HCT116 (cell line): ENCODE results near the gene VPS35. TPM values are rescaled to one million over a fixed set of nuclear protein-coding genes. Genes with fewer than 3 reads are reported as not detected.

ENCODE experiments used
- ATAC-seq: fragments of 200-7000 bp; cut with Tn5 transposase; 2 replicates; pipeline ENCODE4 v1.9.1; 2020; ENCODE audit warnings: mild to moderate bottlenecking, moderate library complexity
- BruUV-seq: library from RNA; stranded (reverse); fragments of 400-500 nt; replicated peaks from 2 replicates; lab custom pipeline; 2021; lab: Mats Ljungman, UMichigan
- CTCF ChIA-PET: fragments of 300-600 bp; sonication (Branson Sonifier 250); formaldehyde crosslinking; loops from one replicate; lab custom pipeline; 2021; ENCODE audit warnings: antibody characterized with exemption; lab: Charles Lee
- POLR2A ChIA-PET: fragments of 300-600, 350-600 bp; sonication (Branson Sonifier 250); formaldehyde crosslinking; loops from one replicate; lab custom pipeline; 2021; ENCODE audit warnings: antibody characterized with exemption; lab: Charles Lee
- RAD21 ChIA-PET, 2 experiments: fragments of 300-600 bp; sonication (Branson Sonifier 250); formaldehyde crosslinking; loops; one replicate each; lab custom pipeline; 2023; ENCODE audit warnings: low total read pairs in 2 of 2; ENCODE audit not compliant: uncharacterized antibody in 2 of 2, unreplicated experiment in 2 of 2, low non-redundant PET in 1 of 2; lab: Charles Lee
- DNase-seq: peaks from one replicate; pipeline ENCODE4 v3.0.0-alpha.2; 2010; ENCODE audit warnings: low read depth, low spot score
- H2AFZ ChIP-seq: fragments of 200-600 bp; shearing (Covaris generic), sonication (generic); 2 replicates; pipeline ENCODE4 v1.6.1; 2017; ENCODE audit warnings: low read depth, mixed run types, mixed read lengths, antibody characterized with exemption, low read length; ENCODE audit not compliant: poor library complexity, severe bottlenecking
- H3K27ac ChIP-seq: 2 replicates; pipeline ENCODE4 v1.5.1; 2012; ENCODE audit warnings: low read depth, low read length
- H3K27me3 ChIP-seq: fragments of 200-600 bp; sonication (generic); 2 replicates; pipeline ENCODE4 v1.6.1; 2016; ENCODE audit warnings: mixed run types, low read length, mixed read lengths; ENCODE audit not compliant: insufficient read depth
- H3K36me3 ChIP-seq, 2 experiments: fragments of 200-500 bp in 1 of 2; fragments of 200-600 bp in 1 of 2; sonication (Bioruptor generic) in 1 of 2; sonication (generic) in 1 of 2; 2 replicates each; pipeline versions ENCODE4 v1.5.1 to v1.6.1; 2014 to 2016; ENCODE audit warnings: low read length in 2 of 2, inconsistent platforms in 1 of 2, mixed read lengths in 1 of 2, mixed run types in 1 of 2; ENCODE audit not compliant: insufficient read depth in 2 of 2, control insufficient read depth in 1 of 2
- H3K4me1 ChIP-seq, 2 experiments: fragments of 200-600 bp in 1 of 2; sonication (generic) in 1 of 2; 2 replicates each; pipeline versions ENCODE4 v1.5.1 to v1.6.1; 2012 to 2017; ENCODE audit warnings: low read length in 2 of 2, inconsistent platforms in 1 of 2, mild to moderate bottlenecking in 1 of 2, mixed read lengths in 1 of 2, mixed run types in 1 of 2, moderate library complexity in 1 of 2; ENCODE audit not compliant: insufficient read depth in 2 of 2, control insufficient read depth in 1 of 2
- H3K4me2 ChIP-seq: fragments of 200-600 bp; sonication (generic); 2 replicates; pipeline ENCODE4 v1.6.1; 2017; ENCODE audit warnings: mixed run types, low read length, mixed read lengths
- H3K4me3 ChIP-seq, 2 experiments: fragments of 200-600 bp in 1 of 2; sonication (generic) in 1 of 2; replicated peaks in 1 of 2; 2 replicates each; pipeline ENCODE4 v1.5.1; 2011 to 2016; ENCODE audit warnings: low read length in 2 of 2, control low read depth in 1 of 2, low read depth in 1 of 2, mild to moderate bottlenecking in 1 of 2, mixed read lengths in 1 of 2, mixed run types in 1 of 2
- H3K79me2 ChIP-seq: fragments of 200-600 bp; sonication (generic); 2 replicates; pipeline ENCODE4 v1.6.1; 2017; ENCODE audit warnings: mild to moderate bottlenecking, mixed run types, low read length, moderate library complexity, mixed read lengths; ENCODE audit not compliant: insufficient read depth
- H3K9ac ChIP-seq: fragments of 200-600 bp; sonication (generic); 2 replicates; pipeline ENCODE4 v1.6.1; 2016; ENCODE audit warnings: low read length, mixed read lengths
- H3K9me2 ChIP-seq: fragments of 200-600 bp; sonication (generic), shearing (Covaris generic); 2 replicates; pipeline ENCODE4 v1.6.1; 2017; ENCODE audit warnings: mixed run types, mild to moderate bottlenecking, moderate library complexity; ENCODE audit not compliant: insufficient read depth
- H3K9me3 ChIP-seq, 2 experiments: fragments of 200-500 bp in 1 of 2; fragments of 200-600 bp in 1 of 2; sonication (Bioruptor generic) in 1 of 2; sonication (generic) in 1 of 2; 2 replicates each; pipeline ENCODE4 v1.6.1; 2014 to 2017; ENCODE audit warnings: low read length in 2 of 2, mixed read lengths in 2 of 2, inconsistent platforms in 1 of 2, low read depth in 1 of 2, mild to moderate bottlenecking in 1 of 2, mixed run types in 1 of 2, moderate library complexity in 1 of 2; ENCODE audit not compliant: control insufficient read depth in 1 of 2, insufficient read depth in 1 of 2
- H4K20me1 ChIP-seq: fragments of 200-600 bp; sonication (generic), shearing (Covaris generic); 2 replicates; pipeline ENCODE4 v1.6.1; 2017; ENCODE audit warnings: mixed run types, mild to moderate bottlenecking, moderate library complexity; ENCODE audit not compliant: insufficient read depth
- CBX3 ChIP-seq: IDR thresholded peaks from 2 replicates; pipeline ENCODE4 v1.6.1; 2012; ENCODE audit warnings: low read depth
- CTCF ChIP-seq, 3 experiments: fragments of 200-600 bp in 1 of 3; sonication (generic) in 1 of 3; IDR thresholded peaks in 2 of 3; conservative IDR thresholded peaks in 1 of 3; 2 replicates each; pipeline ENCODE4 v1.5.1; 2012 to 2017; ENCODE audit warnings: low read depth in 2 of 3, low read length in 2 of 3, antibody characterized with exemption in 1 of 3, borderline replicate concordance in 1 of 3, control low read depth in 1 of 3, mild to moderate bottlenecking in 1 of 3, mixed read lengths in 1 of 3, mixed run types in 1 of 3, moderate library complexity in 1 of 3; ENCODE audit not compliant: insufficient read depth in 1 of 3
- EZH2 ChIP-seq: fragments of 200-600 bp; sonication (generic); IDR thresholded peaks from 2 replicates; pipeline ENCODE4 v1.6.1; 2017; ENCODE audit warnings: antibody characterized with exemption, mixed run types
- EZH2phosphoT487 ChIP-seq: fragments of 200-600 bp; IDR thresholded peaks from 2 replicates; pipeline ENCODE4 v1.6.1; 2018; ENCODE audit warnings: antibody characterized with exemption, borderline replicate concordance
- FOSL1 ChIP-seq: IDR thresholded peaks from 2 replicates; pipeline ENCODE4 v1.6.1; 2012; ENCODE audit warnings: low read depth
- JUND ChIP-seq: IDR thresholded peaks from 2 replicates; pipeline ENCODE4 v1.6.1; 2012
- POLR2AphosphoS5 ChIP-seq: IDR thresholded peaks from 2 replicates; pipeline ENCODE4 v1.6.1; 2011; ENCODE audit warnings: mild to moderate bottlenecking, low read depth, low read length, moderate library complexity
- RAD21 ChIP-seq: IDR thresholded peaks from 2 replicates; pipeline ENCODE4 v1.6.1; 2012; ENCODE audit warnings: low read depth, mild to moderate bottlenecking
- SIN3A ChIP-seq: IDR thresholded peaks from 2 replicates; pipeline ENCODE4 v1.6.1; 2012; ENCODE audit warnings: low read depth
- TCF7L2 ChIP-seq: IDR thresholded peaks from 2 replicates; pipeline ENCODE4 v1.7.0; 2011; ENCODE audit warnings: borderline replicate concordance, inconsistent platforms; ENCODE audit not compliant: insufficient read depth, insufficient read length; ENCODE audit errors: extremely low read depth
- intact Hi-C: fragments of 100-400 bp; cut with micrococcal nuclease; formaldehyde crosslinking; loops from 2 replicates; pipeline ENCODE4 v1.10.0; 2022
- total RNA-seq: library from RNA; stranded (reverse); gene quantifications from one replicate; pipeline ENCODE4 v1.2.1, GENCODE V29; 2021; ENCODE audit not compliant: unreplicated experiment
- TF ChIP-seq, protein P1 (sequence below): IDR thresholded peaks from 2 replicates; pipeline ENCODE4 v1.6.1; 2012
- TF ChIP-seq, protein P2 (sequence below): IDR thresholded peaks from 2 replicates; pipeline ENCODE4 v1.6.1; 2012; ENCODE audit warnings: low read depth
- TF ChIP-seq, protein P3 (sequence below): IDR thresholded peaks from 2 replicates; pipeline ENCODE4 v1.6.1; 2012

The VPS35 gene
- total RNA-seq, 1 experiment from 2014 or later = 115 TPM

DNA sequence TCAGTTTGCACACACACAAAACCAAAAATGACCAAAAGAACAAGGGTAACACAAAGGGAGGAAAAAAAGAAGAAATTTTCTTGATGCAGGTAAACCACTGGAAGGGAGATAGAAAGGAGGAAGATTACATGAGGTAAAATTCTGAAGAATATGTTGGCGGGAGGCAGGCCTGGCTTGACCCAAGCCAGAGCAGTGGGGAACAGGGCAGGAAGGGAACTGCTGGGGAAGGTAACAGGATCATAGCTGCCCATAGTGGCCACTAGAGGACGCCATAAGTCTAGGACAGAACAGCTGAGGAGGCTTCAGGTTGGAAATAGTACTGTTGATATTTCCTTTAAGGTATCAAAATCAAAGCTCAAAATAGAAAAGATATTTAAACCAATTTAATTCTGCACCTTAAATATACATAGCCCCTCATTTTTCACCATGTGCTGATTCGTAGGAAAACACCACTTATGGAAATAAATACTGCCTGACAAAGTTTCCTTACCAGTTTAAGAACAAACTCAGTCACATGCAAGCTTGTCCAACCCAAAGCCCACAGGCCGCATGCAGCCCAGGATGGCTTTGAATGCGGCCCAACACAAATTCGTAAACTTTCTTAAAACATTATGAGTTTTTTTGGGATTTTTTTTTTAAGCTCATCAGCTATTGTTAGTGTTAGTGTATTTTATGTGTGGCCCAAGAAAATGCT is 15.5 kb downstream of the VPS35 start:
- no peaks in the 10 kb centered on the region for H3K4me1 ChIP-seq
- H3K36me3 ChIP-seq = peaks cover 32 to 56% of the 10 kb centered on the region in 2 experiments
- RAD21 ChIA-PET = no interaction called here
- intact Hi-C loops = loop anchor here (2.0 to 5.0 kb wide), 4 partner anchors 123 to 1494 kb away; no protein-coding TSS in a partner anchor
- BruUV-seq = no TSS peak
- H3K4me3 ChIP-seq = no peak overlapping the region
- no peaks in the 10 kb centered on the region for H4K20me1 ChIP-seq
- H3K9me3 ChIP-seq = no peaks in the 10 kb centered on the region
- H3K79me2 ChIP-seq = peaks cover 4% of the 10 kb centered on the region
- TF ChIP-seq CTCF (IDR thresholded peaks at IDR 0.05 in 2 of 3, conservative IDR thresholded peaks at IDR 0.05 in 1 of 3; ENCODE audit: borderline replicate concordance in 1 of 3, insufficient read depth in 1 of 3, low read depth in 2 of 3, low read length in 2 of 3) (peak; percentile 46 to 99 (median 98); a peak in 5 of 6 replicates), RAD21 (peak; percentile 76)
- TF ChIP-seq, protein P1, sequence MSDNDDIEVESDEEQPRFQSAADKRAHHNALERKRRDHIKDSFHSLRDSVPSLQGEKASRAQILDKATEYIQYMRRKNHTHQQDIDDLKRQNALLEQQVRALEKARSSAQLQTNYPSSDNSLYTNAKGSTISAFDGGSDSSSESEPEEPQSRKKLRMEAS = no peak
- TF ChIP-seq, all 23 proteins: peak for 2
- H3K27me3 ChIP-seq = no peaks in the 10 kb centered on the region
- DNase-seq (peak; percentile 51), ATAC-seq (peak; percentile 100)
- POLR2A ChIA-PET = no interaction called here
- H3K9ac ChIP-seq = no peak overlapping the region
- H3K27ac ChIP-seq = no peak overlapping the region
- no peaks in the 10 kb centered on the region for H3K9me2 ChIP-seq
- CTCF ChIA-PET = interaction anchor here (0.6 to 4.3 kb wide), 24 partner anchors 9 to 1491 kb away, joined by 3 to 51 read pairs (median 4); partner anchors contain the start of gene ORC6
- H3K4me2 ChIP-seq = no peak overlapping the region
- no peak overlapping the region for H2AFZ ChIP-seq

DNA sequence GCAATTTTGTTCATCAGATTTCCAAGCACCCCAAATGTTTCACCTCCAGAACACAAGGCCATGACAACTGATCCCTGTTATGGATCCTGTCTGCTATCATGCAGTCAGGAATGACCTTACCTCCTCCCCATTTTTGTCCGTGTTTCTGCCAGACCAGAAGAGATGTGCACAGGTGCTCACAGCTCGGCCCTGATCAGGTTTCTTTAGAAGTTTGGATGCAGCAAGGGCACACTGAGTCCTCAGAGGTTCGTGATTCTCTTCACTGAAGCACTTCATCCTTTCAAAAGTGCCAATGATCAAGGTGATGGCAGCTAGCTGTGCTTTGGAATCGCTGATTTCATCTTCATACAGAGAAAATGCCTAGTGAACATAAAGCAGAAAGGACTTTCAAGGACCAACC is 26.9 kb downstream of the VPS35 start:
- ATAC-seq (no peak), DNase-seq (no peak)
- H3K27me3 ChIP-seq = no peaks in the 10 kb centered on the region
- CTCF ChIA-PET = no interaction called here
- no peak overlapping the region for H3K9ac ChIP-seq
- no peak overlapping the region for H2AFZ ChIP-seq
- POLR2A ChIA-PET = no interaction called here
- peaks cover 32 to 38% of the 10 kb centered on the region in 2 experiments for H3K36me3 ChIP-seq
- no peaks in the 10 kb centered on the region for H3K4me1 ChIP-seq
- H3K9me2 ChIP-seq = no peaks in the 10 kb centered on the region
- no peaks in the 10 kb centered on the region for H4K20me1 ChIP-seq
- RAD21 ChIA-PET = no interaction called here
- intact Hi-C loops = no loop called here
- no peak overlapping the region for H3K4me2 ChIP-seq
- no peaks in the 10 kb centered on the region for H3K9me3 ChIP-seq
- no TSS peak for BruUV-seq
- no peak overlapping the region for H3K4me3 ChIP-seq
- H3K27ac ChIP-seq = no peak overlapping the region
- no peaks in the 10 kb centered on the region for H3K79me2 ChIP-seq
- TF ChIP-seq EZH2 (no peak), CBX3 (no peak), FOSL1 (no peak), JUND (no peak), SIN3A (no peak), EZH2phosphoT487 (no peak), TCF7L2 (no peak), POLR2AphosphoS5 (no peak)
- TF ChIP-seq, protein P2, sequence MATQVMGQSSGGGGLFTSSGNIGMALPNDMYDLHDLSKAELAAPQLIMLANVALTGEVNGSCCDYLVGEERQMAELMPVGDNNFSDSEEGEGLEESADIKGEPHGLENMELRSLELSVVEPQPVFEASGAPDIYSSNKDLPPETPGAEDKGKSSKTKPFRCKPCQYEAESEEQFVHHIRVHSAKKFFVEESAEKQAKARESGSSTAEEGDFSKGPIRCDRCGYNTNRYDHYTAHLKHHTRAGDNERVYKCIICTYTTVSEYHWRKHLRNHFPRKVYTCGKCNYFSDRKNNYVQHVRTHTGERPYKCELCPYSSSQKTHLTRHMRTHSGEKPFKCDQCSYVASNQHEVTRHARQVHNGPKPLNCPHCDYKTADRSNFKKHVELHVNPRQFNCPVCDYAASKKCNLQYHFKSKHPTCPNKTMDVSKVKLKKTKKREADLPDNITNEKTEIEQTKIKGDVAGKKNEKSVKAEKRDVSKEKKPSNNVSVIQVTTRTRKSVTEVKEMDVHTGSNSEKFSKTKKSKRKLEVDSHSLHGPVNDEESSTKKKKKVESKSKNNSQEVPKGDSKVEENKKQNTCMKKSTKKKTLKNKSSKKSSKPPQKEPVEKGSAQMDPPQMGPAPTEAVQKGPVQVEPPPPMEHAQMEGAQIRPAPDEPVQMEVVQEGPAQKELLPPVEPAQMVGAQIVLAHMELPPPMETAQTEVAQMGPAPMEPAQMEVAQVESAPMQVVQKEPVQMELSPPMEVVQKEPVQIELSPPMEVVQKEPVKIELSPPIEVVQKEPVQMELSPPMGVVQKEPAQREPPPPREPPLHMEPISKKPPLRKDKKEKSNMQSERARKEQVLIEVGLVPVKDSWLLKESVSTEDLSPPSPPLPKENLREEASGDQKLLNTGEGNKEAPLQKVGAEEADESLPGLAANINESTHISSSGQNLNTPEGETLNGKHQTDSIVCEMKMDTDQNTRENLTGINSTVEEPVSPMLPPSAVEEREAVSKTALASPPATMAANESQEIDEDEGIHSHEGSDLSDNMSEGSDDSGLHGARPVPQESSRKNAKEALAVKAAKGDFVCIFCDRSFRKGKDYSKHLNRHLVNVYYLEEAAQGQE = no peak
- TF ChIP-seq, protein P1 = no peak
- TF ChIP-seq, protein P3, sequence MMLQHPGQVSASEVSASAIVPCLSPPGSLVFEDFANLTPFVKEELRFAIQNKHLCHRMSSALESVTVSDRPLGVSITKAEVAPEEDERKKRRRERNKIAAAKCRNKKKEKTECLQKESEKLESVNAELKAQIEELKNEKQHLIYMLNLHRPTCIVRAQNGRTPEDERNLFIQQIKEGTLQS = no peak
